Activated naive CD8-positive, alpha-beta T cell (primary cell): ENCODE measurements around the gene TRIM49B.
"Not testable (repeated sequence)": the region's sequence is repeated elsewhere in the genome, so short reads cannot be mapped to it uniquely, and the experiment has no call there.

Source experiments
- H3K27ac Mint-ChIP-seq: one replicate; pipeline ENCODE4 v1.8.0; 2021; ENCODE audit warnings: mixed read lengths
- H3K27me3 Mint-ChIP-seq: one replicate; pipeline ENCODE4 v1.8.0; 2021; ENCODE audit warnings: mixed read lengths
- H3K36me3 Mint-ChIP-seq: one replicate; pipeline ENCODE4 v1.8.0; 2021; ENCODE audit warnings: mixed read lengths
- H3K4me1 Mint-ChIP-seq: one replicate; pipeline ENCODE4 v1.8.0; 2021; ENCODE audit warnings: low read depth, mixed read lengths
- H3K4me3 Mint-ChIP-seq: one replicate; pipeline ENCODE4 v1.8.0; 2021; ENCODE audit warnings: mild to moderate bottlenecking, mixed read lengths
- H3K9me3 Mint-ChIP-seq: one replicate; pipeline ENCODE4 v1.8.0; 2021; ENCODE audit warnings: low read depth, mixed read lengths

The TRIM49B gene, protein sequence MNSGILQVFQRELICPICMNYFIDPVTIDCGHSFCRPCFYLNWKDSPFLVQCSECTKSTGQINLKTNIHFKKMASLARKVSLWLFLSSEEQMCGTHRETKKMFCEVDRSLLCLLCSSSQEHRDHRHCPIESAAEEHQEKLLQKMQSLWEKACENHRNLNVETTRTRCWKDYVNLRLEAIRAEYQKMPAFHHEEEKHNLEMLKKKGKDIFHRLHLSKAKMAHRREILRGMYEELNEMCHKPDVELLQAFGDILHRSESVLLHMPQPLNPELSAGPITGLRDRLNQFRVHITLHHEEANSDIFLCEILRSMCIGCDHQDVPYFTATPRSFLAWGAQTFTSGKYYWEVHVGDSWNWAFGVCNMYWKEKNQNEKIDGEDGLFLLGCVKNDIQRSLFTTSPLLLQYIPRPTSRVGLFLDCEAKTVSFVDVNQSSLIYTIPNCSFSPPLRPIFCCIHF

DNA sequence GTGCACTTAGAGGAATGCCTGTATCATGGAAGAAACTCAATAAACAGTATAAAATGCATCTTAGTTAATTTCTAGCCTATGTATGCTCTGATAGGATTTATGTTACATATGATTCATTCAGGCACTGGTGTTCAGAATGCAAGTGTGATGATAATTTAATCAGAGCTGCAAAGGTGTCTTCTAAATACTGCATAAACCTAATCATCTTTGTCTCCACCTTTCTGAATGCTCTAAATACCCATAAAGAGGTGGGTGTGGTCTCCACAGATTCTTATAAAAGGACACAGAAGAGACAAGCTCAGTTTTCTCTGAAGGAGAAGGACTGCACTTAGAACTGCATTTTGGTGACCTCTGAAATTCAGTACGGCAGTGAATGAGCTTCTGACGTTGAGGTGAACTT lies at the start of gene TRIM49B:
Gene TRIM49B, plus strand, starts transcription at position 301 of the 400 bp plus-strand sequence. CDS start 2,777 bp downstream, outside the sequence.
- H3K27me3 Mint-ChIP-seq, H3K9me3 Mint-ChIP-seq, H3K36me3 Mint-ChIP-seq, H3K27ac Mint-ChIP-seq, H3K4me1 Mint-ChIP-seq, H3K4me3 Mint-ChIP-seq: not testable (repeated sequence)

DNA sequence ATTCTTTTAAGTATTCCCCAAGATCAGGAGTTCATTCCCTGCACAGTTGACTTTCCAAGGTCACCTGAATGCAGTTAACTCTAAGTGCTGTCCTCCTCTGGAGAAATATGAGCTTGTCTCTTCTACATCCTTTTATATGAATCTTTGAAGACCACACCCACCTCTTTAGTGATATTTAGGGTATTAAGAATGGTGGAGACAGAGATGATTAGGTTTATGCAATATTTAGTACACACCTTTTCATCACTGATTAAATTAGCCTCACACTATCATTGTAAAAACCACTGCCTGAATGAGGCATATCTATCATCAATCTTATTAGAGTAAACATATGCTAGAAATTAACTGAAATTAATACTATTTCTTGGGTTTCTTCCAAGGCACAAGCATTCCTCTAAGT lies 44.8 kb upstream of the TRIM49B start, which contains the start of gene TRIM51G:
Gene TRIM51G, minus strand, starts transcription at position 101 of the 400 bp plus-strand sequence. CDS start 2,190 bp downstream, outside the sequence.
- not testable (repeated sequence) for H3K9me3 Mint-ChIP-seq, H3K4me1 Mint-ChIP-seq, H3K27me3 Mint-ChIP-seq, H3K4me3 Mint-ChIP-seq, H3K27ac Mint-ChIP-seq, H3K36me3 Mint-ChIP-seq

GRCh38 chr11:49048229-49048628 lies 19.6 kb downstream of the TRIM49B start:
- not testable (repeated sequence) for H3K36me3 Mint-ChIP-seq, H3K27me3 Mint-ChIP-seq, H3K27ac Mint-ChIP-seq, H3K9me3 Mint-ChIP-seq, H3K4me1 Mint-ChIP-seq, H3K4me3 Mint-ChIP-seq

GRCh38 chr11:49049821-49050220 lies 21.2 kb downstream of the TRIM49B start:
- not testable (repeated sequence) for H3K4me3 Mint-ChIP-seq, H3K36me3 Mint-ChIP-seq, H3K27ac Mint-ChIP-seq, H3K4me1 Mint-ChIP-seq, H3K9me3 Mint-ChIP-seq, H3K27me3 Mint-ChIP-seq

GRCh38 chr11:49059012-49059411 lies 30.4 kb downstream of the TRIM49B start, which contains the start of gene TRIM64C:
TSS of gene TRIM64C (minus strand) at chr11:49059112. CDS start at chr11:49059112, 0 bp downstream.
- H3K36me3 Mint-ChIP-seq, H3K27me3 Mint-ChIP-seq, H3K4me3 Mint-ChIP-seq, H3K27ac Mint-ChIP-seq, H3K4me1 Mint-ChIP-seq: not testable (repeated sequence)
- peaks cover 12% of the 10 kb centered on the region for H3K9me3 Mint-ChIP-seq

DNA sequence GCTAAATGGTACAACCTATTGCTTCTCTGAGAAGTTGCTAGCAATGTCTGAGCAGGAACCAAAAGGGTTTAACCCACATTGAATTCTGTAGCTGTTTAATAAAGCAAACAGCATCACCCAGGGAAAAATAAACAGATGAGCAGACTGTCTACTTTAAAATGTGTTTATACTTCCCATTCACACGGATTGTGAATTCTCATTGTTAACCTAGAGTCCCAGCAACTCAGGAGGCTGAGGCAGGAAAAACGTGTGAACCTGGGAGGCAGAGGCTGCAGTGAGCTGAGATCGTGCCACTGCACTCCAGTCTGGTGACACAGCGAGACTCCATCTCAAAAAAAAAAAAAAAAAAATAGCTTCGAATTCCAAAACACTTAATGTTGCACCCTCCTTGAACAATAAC lies 41.3 kb downstream of the TRIM49B start:
- not testable (repeated sequence) for H3K9me3 Mint-ChIP-seq, H3K4me1 Mint-ChIP-seq, H3K27me3 Mint-ChIP-seq, H3K4me3 Mint-ChIP-seq, H3K36me3 Mint-ChIP-seq, H3K27ac Mint-ChIP-seq
